A673 (cell line): ENCODE measurements around the gene HIRIP3.

Source experiments
- EZH2 ChIP-seq: fragments of 200-600 bp; sonication (generic); IDR thresholded peaks from 2 replicates; pipeline ENCODE4 v1.6.1; 2017; ENCODE audit warnings: borderline replicate concordance, low read depth, mild to moderate bottlenecking, mixed read lengths, antibody characterized with exemption, low read length; ENCODE audit not compliant: poor library complexity, severe bottlenecking
- TF ChIP-seq, protein P1 (sequence below): fragments of 300-800, 200-600 bp; sonication (generic); conservative IDR thresholded peaks from 2 replicates; pipeline ENCODE4 v1.5.1; 2017; ENCODE audit warnings: low read depth, mild to moderate bottlenecking, antibody characterized with exemption, low read length, moderate library complexity, mixed read lengths

DNA sequence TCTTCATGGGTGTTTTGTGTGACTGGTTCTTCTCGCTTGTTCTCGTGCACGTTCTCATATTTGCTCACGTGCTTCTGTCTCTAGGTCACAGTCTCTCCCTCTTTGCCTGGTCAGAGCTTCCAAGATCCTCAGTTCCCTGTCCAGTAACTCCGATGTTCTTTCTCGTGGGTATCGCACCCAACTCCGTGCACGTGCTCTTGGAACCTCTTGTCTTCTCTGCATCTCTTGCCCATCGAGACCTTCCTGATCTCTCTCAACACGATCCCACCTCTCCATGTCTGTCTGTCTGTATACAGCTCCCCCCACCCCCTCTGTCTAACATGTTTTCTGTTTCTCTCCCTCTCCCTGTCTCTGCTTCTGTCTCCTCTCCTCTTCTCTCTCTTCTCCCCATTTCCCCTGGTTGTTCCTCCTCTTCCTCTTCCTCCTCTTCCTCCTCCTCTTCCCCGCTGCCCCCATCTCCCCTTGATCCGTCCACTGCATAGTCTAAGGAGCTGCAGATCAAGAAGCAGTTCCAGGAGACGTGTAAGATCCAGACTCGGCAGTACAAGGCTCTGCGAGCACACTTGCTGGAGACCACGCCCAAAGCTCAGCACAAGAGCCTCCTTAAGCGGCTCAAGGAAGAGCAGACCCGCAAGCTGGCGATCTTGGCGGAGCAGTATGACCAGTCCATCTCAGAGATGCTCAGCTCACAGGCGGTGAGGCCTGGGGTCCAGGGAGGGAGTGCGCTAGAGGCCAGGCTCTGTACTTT is 6.1 kb downstream of the HIRIP3 start:
- TF ChIP-seq, protein P1, sequence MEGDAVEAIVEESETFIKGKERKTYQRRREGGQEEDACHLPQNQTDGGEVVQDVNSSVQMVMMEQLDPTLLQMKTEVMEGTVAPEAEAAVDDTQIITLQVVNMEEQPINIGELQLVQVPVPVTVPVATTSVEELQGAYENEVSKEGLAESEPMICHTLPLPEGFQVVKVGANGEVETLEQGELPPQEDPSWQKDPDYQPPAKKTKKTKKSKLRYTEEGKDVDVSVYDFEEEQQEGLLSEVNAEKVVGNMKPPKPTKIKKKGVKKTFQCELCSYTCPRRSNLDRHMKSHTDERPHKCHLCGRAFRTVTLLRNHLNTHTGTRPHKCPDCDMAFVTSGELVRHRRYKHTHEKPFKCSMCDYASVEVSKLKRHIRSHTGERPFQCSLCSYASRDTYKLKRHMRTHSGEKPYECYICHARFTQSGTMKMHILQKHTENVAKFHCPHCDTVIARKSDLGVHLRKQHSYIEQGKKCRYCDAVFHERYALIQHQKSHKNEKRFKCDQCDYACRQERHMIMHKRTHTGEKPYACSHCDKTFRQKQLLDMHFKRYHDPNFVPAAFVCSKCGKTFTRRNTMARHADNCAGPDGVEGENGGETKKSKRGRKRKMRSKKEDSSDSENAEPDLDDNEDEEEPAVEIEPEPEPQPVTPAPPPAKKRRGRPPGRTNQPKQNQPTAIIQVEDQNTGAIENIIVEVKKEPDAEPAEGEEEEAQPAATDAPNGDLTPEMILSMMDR = no peak
- no peak for TF ChIP-seq EZH2
